ENCODE results near the gene PILRA. TPM values are rescaled to one million over a fixed set of nuclear protein-coding genes. Genes with fewer than 3 reads are reported as not detected.
"Not testable (repeated sequence)": the region's sequence is repeated elsewhere in the genome, so short reads cannot be mapped to it uniquely, and the experiment has no call there.

PILRA gene
- total and polyA plus RNA-seq, 10 of the 15 experiments (the other 5 are each of a cell fraction or from before 2014, with no cell fraction given), result 6.6 to 43.3 (median 11.5) TPM

DNA sequence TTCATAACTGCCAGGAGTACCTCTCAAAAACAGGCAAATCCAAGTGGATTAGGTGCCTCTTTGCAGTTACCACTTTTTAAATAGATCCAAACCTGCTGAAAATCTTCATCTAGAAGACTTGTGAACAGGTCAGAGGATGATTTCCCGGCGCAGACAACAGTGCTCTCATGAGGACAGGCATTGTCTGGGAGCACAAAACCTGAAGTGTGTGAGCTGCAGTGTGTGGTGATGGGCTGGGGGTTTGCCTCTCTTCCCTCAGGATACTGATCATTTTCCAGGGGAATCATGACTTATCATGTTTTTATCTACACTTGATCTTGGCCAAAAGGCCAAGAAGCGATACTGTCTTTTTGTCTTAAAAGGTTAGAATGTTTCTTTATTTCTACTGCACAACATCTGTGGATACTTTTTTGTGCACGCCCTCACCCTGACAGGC, 29.1 kb upstream of the PILRA start:
- SMC1A ChIA-PET (ENCODE audit: uncharacterized antibody, unreplicated experiment), result interaction anchor here (1.0 to 4.4 kb wide), 6 partner anchors 9 to 211 kb away, joined by 3 to 25 read pairs (median 6); no protein-coding TSS in a partner anchor
- H3K27ac ChIP-seq (ENCODE audit: control insufficient read depth, insufficient read depth); FAIRE-seq; H4K20me1 ChIP-seq (ENCODE audit: control insufficient read depth, insufficient read depth); DNase-seq (ENCODE audit: low read depth, low spot score); H3K9ac ChIP-seq (ENCODE audit: control insufficient read depth, insufficient read depth, low read length); H3K4me3 ChIP-seq; H2AFZ ChIP-seq (ENCODE audit: control insufficient read depth, low read depth, low read length); in situ Hi-C loops (cut with MboI); H3K27me3 ChIP-seq (replicated peaks in 1 of 2; ENCODE audit: control insufficient read depth in 2 of 2, insufficient read depth in 2 of 2, low read length in 1 of 2); H3K9me3 ChIP-seq (replicated peaks; ENCODE audit: control insufficient read depth, insufficient read depth, low read length): not testable (repeated sequence)
- Histone ChIP-seq H3K36me3 (ENCODE audit: control insufficient read depth in 2 of 2, insufficient read depth in 2 of 2, low read length in 1 of 2) (peaks cover 8 to 30% of the 10 kb centered on the region in 2 experiments), H3K4me1 (ENCODE audit: control insufficient read depth, insufficient read depth, low read length) (peaks cover 15% of the 10 kb centered on the region), H3K4me2 (ENCODE audit: control insufficient read depth, insufficient read depth) (peak overlapping the region; percentile 13; the same call in 1 of the 2 replicates), H3K79me2 (ENCODE audit: control insufficient read depth, insufficient read depth, low read length) (peaks cover 12% of the 10 kb centered on the region)
- peak; percentile 6 for ATAC-seq
- intact Hi-C loops (cut with micrococcal nuclease; ENCODE audit: unreplicated experiment), result loop anchor here (5.0 kb wide), 1 partner anchor 212 kb away; no protein-coding TSS in a partner anchor
- 82% methylated on average over 3 of the region's 4 CpGs for WGBS (ENCODE audit: insufficient coverage, insufficient replicate concordance, low lambda C conversion rate, missing lambda C conversion rate)
- TSS peak; percentile 95 for BruUV-seq (replicated peaks)
- POLR2A ChIA-PET, result interaction anchor here (0.5 kb wide), 1 partner anchor 8 kb away, joined by 3 read pairs; no protein-coding TSS in a partner anchor
- TF ChIP-seq, protein P1, sequence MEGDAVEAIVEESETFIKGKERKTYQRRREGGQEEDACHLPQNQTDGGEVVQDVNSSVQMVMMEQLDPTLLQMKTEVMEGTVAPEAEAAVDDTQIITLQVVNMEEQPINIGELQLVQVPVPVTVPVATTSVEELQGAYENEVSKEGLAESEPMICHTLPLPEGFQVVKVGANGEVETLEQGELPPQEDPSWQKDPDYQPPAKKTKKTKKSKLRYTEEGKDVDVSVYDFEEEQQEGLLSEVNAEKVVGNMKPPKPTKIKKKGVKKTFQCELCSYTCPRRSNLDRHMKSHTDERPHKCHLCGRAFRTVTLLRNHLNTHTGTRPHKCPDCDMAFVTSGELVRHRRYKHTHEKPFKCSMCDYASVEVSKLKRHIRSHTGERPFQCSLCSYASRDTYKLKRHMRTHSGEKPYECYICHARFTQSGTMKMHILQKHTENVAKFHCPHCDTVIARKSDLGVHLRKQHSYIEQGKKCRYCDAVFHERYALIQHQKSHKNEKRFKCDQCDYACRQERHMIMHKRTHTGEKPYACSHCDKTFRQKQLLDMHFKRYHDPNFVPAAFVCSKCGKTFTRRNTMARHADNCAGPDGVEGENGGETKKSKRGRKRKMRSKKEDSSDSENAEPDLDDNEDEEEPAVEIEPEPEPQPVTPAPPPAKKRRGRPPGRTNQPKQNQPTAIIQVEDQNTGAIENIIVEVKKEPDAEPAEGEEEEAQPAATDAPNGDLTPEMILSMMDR (IDR thresholded peaks at IDR 0.05 in 2 of 3, conservative IDR thresholded peaks at IDR 0.05 in 1 of 3; ENCODE audit: control insufficient read depth in 2 of 3, extremely low read depth in 1 of 3, insufficient read depth in 1 of 3, low read depth in 3 of 3, low read length in 3 of 3), result peak in 1 of 3 experiments; percentile 41; a peak in 1 of 6 replicates
- CTCF ChIA-PET, result interaction anchor here (0.6 to 7.0 kb wide), 21 partner anchors 20 to 261 kb away, joined by 3 to 69 read pairs (median 4); partner anchors contain the start of genes AP4M1, MCM7 and PVRIG
- RAD21 ChIA-PET (ENCODE audit: unreplicated experiment), result interaction anchor here (1.0 to 5.0 kb wide), 6 partner anchors 64 to 212 kb away, joined by 3 to 15 read pairs (median 7); partner anchors contain the start of gene MEPCE
